ENCODE measurements around the gene TPCN1.
A peak's percentile ranks its signal among the peaks of the same experiment; 100 is the strongest.

The TPCN1 gene

DNA sequence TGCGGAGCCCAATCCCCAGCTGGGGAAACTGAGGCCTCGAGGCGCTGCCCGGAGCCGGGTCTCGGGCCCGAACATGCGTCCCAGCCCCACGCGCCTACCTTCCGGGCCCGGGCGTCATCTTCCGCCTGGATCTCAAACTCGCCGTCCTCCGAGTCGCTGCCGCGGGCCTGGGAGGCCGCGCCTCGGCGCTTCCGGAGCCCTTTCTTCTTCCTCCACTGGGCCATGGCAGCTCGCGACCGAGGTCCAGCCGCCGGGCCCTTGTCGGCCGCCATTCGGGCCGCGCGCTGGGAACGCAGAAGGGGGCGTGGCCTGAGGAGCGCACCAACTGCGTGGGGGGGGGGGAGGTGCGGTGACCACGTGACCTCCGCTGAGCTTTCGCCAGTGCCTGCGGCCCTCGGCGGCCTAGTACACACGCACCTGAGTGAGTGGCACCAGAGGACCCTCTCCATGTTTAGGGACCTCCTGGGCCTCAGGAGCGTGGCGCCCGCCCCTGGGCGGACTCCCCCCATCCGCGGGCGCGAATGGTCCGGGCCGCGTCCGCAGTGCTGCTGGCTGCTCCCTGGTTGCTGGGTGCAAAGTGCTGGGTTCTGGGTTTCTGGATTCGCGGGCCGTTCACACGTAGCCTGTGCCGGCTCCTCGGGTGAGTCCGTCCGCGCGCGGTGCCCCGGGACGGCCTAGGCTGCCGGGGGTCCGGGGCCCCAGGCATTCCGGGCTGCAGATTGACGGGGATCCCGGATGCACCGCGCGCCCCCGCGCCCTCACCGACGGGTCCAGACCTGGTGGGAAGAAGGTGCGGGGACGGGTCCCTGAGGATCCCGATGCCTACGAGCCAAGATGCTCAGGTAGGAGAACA is 35.9 kb upstream of the TPCN1 start, which contains the start of the genes DDX54 and RITA1:
Gene DDX54 (minus strand): TSS at position 299 of the 853 bp plus-strand sequence. CDS start 27 bp downstream, at position 272.
Gene RITA1 (plus strand): TSS at position 542 of the 853 bp plus-strand sequence. CDS start 1,026 bp downstream, outside the sequence.
- Mint-ChIP-seq H3K27me3 (no peaks in the 10 kb centered on the region), H3K4me3 (peak within 1 kb of the TSS; percentile 86), H3K27ac (ENCODE audit: low read depth) (peak within 1 kb of the TSS; percentile 91), H3K36me3 (ENCODE audit: insufficient read depth) (peaks cover 23% of the 10 kb centered on the region), H3K4me1 (peaks cover 26% of the 10 kb centered on the region), H3K9me3 (no peaks in the 10 kb centered on the region)
- DNase-seq (ENCODE audit: low spot score in 2 of 2), result peak; percentile 74 to 86
- ATAC-seq (replicated peaks; ENCODE audit: extremely low read depth, poor library complexity, severe bottlenecking), result peak; percentile 59

DNA sequence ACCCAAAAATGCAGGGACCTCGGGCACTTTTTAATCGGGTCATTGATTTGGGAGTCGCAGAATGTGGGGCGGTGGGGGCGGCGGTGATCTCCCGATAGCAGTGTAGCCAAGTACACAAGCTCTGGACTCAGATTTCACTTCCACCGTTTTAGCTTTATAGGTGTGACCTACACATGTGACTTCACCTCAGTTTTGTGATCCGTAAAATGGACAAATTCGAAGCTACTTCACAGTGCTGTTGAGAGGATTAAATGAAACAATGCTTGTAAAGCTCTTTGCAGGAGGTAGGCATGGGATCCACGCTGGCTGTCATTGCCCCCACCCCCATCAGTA is 35.3 kb upstream of the TPCN1 start:
- DNase-seq (ENCODE audit: low spot score in 2 of 2), result no peak
- Mint-ChIP-seq H3K27me3 (no peaks in the 10 kb centered on the region), H3K4me1 (peaks cover 26% of the 10 kb centered on the region), H3K4me3 (peak overlapping the region; percentile 86), H3K27ac (ENCODE audit: low read depth) (peak overlapping the region; percentile 91), H3K36me3 (ENCODE audit: insufficient read depth) (peaks cover 22% of the 10 kb centered on the region), H3K9me3 (no peaks in the 10 kb centered on the region)
- no peak for ATAC-seq (replicated peaks; ENCODE audit: extremely low read depth, poor library complexity, severe bottlenecking)

DNA sequence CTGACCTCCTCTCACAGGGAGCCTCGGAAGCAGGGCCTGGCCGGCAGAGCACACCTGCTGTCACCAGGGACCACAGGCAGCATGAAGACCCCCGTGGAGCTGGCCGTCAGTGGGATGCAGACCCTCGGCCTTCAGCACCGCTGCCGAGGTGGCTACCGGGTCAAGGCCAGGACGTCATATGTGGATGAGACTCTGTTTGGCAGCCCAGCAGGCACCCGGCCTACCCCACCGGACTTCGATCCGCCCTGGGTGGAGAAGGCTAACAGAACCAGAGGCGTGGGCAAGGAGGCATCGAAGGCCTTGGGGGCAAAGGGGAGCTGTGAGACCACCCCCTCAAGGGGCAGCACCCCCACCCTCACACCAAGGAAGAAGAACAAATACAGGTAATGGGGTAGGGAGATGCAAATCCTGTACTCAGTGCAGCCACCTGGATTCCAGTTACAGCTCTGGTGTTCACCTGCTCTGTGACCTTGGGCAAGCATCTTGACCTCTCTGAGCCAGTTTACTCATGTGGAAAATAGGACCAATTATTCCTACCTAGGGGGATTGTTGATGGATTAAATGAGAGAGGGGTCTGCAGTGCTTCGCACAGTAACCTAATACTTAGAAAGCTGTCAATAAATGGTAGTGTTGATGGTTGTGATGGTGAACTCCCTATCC is 34.5 kb upstream of the TPCN1 start:
- peaks cover 20% of the 10 kb centered on the region for H3K36me3 Mint-ChIP-seq (ENCODE audit: insufficient read depth)
- H3K9me3 Mint-ChIP-seq, result no peaks in the 10 kb centered on the region
- H3K27ac Mint-ChIP-seq (ENCODE audit: low read depth), result peak overlapping the region; percentile 82
- ATAC-seq (replicated peaks; ENCODE audit: extremely low read depth, poor library complexity, severe bottlenecking), result no peak
- no peak for DNase-seq (ENCODE audit: low spot score in 2 of 2)
- peaks cover 26% of the 10 kb centered on the region for H3K4me1 Mint-ChIP-seq
- peak overlapping the region; percentile 86 for H3K4me3 Mint-ChIP-seq
- no peaks in the 10 kb centered on the region for H3K27me3 Mint-ChIP-seq

DNA sequence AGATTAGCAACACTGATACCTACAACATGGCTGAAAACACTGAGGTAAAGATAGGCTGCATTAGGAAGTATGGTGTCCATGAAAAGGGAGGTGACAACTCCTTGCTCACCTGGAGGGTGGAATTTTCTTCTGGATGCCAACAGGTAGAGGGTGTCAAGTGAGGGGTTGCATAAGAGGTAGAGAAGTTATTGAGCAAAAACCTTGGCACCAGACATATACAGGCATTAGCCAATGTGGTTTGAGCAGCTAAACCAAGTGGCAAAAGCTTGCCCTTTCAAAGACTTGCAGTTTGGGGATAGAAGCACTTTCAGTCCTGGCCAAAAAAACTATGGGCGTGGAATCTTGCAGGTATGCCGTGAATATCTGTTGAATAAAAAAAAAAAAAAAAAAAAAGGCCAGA is 31.9 kb upstream of the TPCN1 start:
- H3K36me3 Mint-ChIP-seq (ENCODE audit: insufficient read depth), result peaks cover 15% of the 10 kb centered on the region
- peaks cover 20% of the 10 kb centered on the region for H3K4me1 Mint-ChIP-seq
- no peak overlapping the region for H3K4me3 Mint-ChIP-seq
- no peak for ATAC-seq (replicated peaks; ENCODE audit: extremely low read depth, poor library complexity, severe bottlenecking)
- no peaks in the 10 kb centered on the region for H3K9me3 Mint-ChIP-seq
- DNase-seq (ENCODE audit: low spot score in 2 of 2), result no peak
- H3K27ac Mint-ChIP-seq (ENCODE audit: low read depth), result no peak overlapping the region
- no peaks in the 10 kb centered on the region for H3K27me3 Mint-ChIP-seq

DNA sequence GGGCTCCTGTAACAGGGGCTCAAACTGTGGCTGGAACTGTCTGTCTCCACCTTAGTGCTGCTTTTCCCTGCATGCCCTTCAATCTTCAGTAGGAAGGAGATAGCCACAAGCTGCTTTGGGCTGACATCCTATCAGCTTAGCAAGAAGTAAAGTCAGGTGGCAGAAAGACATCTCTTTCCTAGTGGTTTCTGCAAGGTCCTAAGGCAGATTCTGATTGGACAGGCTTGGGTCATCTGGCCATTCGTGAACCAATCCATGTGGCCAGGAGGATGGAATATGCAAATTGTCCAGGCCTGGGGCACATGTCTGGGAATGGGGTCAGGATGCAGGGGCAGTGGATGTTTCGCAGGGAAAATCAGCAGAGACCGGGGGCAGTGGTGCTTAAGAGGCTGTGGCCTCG is 30.5 kb upstream of the TPCN1 start:
- ATAC-seq (replicated peaks; ENCODE audit: extremely low read depth, poor library complexity, severe bottlenecking), result no peak
- no peak overlapping the region for H3K27ac Mint-ChIP-seq (ENCODE audit: low read depth)
- peaks cover 12% of the 10 kb centered on the region for H3K36me3 Mint-ChIP-seq (ENCODE audit: insufficient read depth)
- no peaks in the 10 kb centered on the region for H3K9me3 Mint-ChIP-seq
- no peak for DNase-seq (ENCODE audit: low spot score in 2 of 2)
- H3K4me3 Mint-ChIP-seq, result no peak overlapping the region
- no peaks in the 10 kb centered on the region for H3K27me3 Mint-ChIP-seq
- H3K4me1 Mint-ChIP-seq, result peaks cover 20% of the 10 kb centered on the region

DNA sequence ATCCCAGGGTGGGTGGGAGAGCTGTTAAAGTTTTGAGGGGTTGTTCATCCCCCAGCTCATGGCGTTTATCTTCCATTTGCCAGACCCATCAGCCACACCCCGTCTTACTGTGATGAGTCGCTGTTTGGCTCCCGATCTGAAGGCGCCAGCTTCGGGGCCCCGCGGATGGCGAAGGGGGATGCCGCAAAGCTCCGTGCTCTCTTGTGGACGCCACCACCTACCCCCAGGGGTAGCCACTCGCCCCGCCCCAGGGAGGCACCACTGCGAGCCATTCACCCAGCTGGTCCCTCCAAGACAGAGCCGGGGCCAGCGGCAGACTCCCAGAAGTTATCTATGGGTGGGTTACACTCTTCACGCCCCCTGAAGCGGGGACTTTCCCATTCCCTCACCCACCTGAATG is 30.0 kb upstream of the TPCN1 start:
- Mint-ChIP-seq H3K4me1 (peaks cover 17% of the 10 kb centered on the region), H3K9me3 (no peaks in the 10 kb centered on the region)

DNA sequence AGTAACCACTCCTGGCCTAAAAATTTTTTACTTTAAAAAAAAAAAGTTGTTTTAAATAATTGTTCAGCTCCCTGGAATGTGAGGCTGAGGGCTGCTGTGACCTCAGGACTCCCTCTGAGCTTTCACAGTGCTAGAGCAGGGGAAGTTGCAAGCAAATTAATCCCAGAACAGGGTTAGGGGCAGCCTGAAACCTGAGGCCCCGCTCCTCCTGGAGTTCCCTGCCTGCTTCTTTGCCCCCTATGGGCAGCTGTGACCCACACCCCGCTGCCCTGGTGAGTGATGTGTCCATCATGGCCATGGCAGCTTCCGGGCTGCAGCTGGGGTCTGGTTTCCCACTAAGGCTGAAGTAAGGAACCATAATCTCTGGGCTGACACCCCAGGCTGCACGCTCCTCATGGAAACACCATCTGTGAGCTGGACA is 26.3 kb upstream of the TPCN1 start:
- DNase-seq (ENCODE audit: low spot score in 2 of 2), result no peak
- ATAC-seq (replicated peaks; ENCODE audit: extremely low read depth, poor library complexity, severe bottlenecking), result no peak
- H3K27me3 Mint-ChIP-seq, result no peaks in the 10 kb centered on the region
- H3K4me3 Mint-ChIP-seq, result no peak overlapping the region
- peaks cover 10% of the 10 kb centered on the region for H3K36me3 Mint-ChIP-seq (ENCODE audit: insufficient read depth)
- H3K9me3 Mint-ChIP-seq, result no peaks in the 10 kb centered on the region
- no peak overlapping the region for H3K27ac Mint-ChIP-seq (ENCODE audit: low read depth)
- no peaks in the 10 kb centered on the region for H3K4me1 Mint-ChIP-seq

More for the DNA sequence above, 30.0 kb upstream of the TPCN1 start:
- DNase-seq (ENCODE audit: low spot score in 2 of 2) (no peak), ATAC-seq (replicated peaks; ENCODE audit: extremely low read depth, poor library complexity, severe bottlenecking) (no peak)
- Mint-ChIP-seq H3K27ac (ENCODE audit: low read depth) (no peak overlapping the region), H3K27me3 (no peaks in the 10 kb centered on the region), H3K4me3 (no peak overlapping the region), H3K36me3 (ENCODE audit: insufficient read depth) (peaks cover 13% of the 10 kb centered on the region)

DNA sequence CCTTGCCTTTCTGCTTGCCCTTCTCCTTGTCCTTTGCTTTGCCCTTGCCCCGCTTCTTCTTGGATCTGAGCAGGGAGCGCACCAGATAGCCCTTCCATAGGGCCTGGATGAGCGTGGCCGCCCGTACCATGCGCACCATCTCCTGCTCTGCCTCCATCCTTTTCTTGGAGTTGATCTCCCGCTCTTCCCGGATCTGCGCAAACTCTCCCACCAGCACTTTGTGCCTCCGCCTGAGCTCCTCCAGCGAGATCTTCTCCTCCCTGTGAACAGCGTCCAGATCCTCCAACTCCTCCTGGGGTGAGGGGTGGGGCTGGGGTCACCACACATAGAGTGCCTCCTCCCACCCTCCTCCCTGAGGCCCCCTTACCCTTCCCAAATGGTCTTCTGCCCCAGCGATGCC is 25.7 kb upstream of the TPCN1 start:
- DNase-seq (ENCODE audit: low spot score in 2 of 2) (no peak), ATAC-seq (replicated peaks; ENCODE audit: extremely low read depth, poor library complexity, severe bottlenecking) (no peak)
- Mint-ChIP-seq H3K27ac (ENCODE audit: low read depth) (peak overlapping the region; percentile 89), H3K4me1 (no peaks in the 10 kb centered on the region), H3K27me3 (no peaks in the 10 kb centered on the region), H3K4me3 (no peak overlapping the region), H3K36me3 (ENCODE audit: insufficient read depth) (peaks cover 10% of the 10 kb centered on the region), H3K9me3 (no peaks in the 10 kb centered on the region)

DNA sequence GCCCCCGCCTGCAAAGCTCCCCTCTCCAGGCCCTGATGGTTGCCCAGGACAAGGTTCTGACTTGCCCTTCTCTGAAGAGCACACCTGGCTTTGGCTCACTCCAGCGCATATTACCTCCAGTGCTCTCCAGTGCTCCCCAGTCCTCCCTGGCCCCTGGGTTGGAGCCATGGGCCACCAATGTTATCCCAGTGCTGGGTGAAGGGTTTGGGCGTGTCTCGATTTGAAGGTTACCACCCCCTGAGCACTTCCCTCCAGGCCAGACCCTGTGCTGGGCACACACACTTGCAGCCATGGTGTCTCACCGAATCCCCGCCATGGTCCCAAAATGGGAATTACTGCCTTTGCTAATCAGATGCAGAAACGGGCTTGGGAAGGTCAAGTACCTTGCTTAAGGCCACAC is 24.7 kb upstream of the TPCN1 start:
- no peaks in the 10 kb centered on the region for H3K4me1 Mint-ChIP-seq
- peaks cover 9% of the 10 kb centered on the region for H3K36me3 Mint-ChIP-seq (ENCODE audit: insufficient read depth)
- H3K9me3 Mint-ChIP-seq, result no peaks in the 10 kb centered on the region
- no peak overlapping the region for H3K27ac Mint-ChIP-seq (ENCODE audit: low read depth)
- ATAC-seq (replicated peaks; ENCODE audit: extremely low read depth, poor library complexity, severe bottlenecking), result no peak
- DNase-seq (ENCODE audit: low spot score in 2 of 2), result no peak
- H3K27me3 Mint-ChIP-seq, result no peaks in the 10 kb centered on the region
- no peak overlapping the region for H3K4me3 Mint-ChIP-seq

DNA sequence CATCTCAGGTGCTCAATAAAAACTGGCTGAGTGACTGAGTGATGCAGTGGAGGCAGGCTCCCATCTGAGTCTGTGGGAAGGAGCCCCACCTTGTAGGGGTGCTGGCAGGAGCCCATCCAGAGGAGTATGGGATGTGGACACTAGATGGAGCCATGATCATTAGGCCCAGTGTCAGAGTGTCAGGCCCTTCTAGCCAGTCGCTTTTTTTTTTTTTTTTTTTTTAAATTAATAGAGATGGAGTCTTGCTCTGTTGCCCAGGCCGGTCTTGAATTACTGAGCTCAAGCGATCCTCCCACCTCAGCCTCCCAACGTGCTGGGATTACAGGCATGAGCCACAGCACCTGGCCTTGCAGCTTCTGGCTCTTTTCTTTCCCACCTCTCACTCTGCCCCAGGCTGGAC is 24.3 kb upstream of the TPCN1 start:
- DNase-seq (ENCODE audit: low spot score in 2 of 2) (peak; percentile 21 to 54), ATAC-seq (replicated peaks; ENCODE audit: extremely low read depth, poor library complexity, severe bottlenecking) (peak; percentile 94)
- no peak overlapping the region for H3K4me3 Mint-ChIP-seq
- H3K4me1 Mint-ChIP-seq, result no peaks in the 10 kb centered on the region
- no peaks in the 10 kb centered on the region for H3K27me3 Mint-ChIP-seq
- H3K36me3 Mint-ChIP-seq (ENCODE audit: insufficient read depth), result peaks cover 7% of the 10 kb centered on the region
- peak overlapping the region; percentile 41 for H3K27ac Mint-ChIP-seq (ENCODE audit: low read depth)
- H3K9me3 Mint-ChIP-seq, result no peaks in the 10 kb centered on the region

DNA sequence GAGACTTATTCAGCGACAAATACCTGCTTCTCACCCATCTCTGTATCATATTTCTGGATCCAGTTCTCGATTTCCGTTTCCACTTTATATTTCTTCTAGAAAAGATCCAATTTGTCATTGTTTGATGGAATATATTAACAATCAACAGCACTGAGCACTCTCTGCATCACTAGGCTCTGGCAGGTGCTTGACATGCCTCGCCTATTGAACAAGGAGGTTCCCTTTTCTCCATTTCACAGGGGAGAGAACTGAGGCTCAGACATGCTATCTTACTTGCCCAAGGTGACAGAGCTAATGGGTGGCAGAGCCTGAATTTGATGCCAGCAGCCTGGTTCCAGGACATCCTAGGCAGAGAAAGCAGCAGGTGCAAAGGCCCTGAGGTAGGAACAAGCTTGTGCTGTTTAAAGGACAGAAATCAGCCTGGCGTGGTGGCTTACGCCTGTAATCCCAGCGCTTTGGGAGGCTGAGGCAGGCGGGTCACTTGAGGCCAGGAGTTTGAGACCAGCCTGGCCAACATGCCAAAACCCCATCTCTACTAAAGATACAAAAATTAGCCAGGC is 23.7 kb upstream of the TPCN1 start:
- no peak for ATAC-seq (replicated peaks; ENCODE audit: extremely low read depth, poor library complexity, severe bottlenecking)
- no peaks in the 10 kb centered on the region for H3K9me3 Mint-ChIP-seq
- peaks cover 3% of the 10 kb centered on the region for H3K36me3 Mint-ChIP-seq (ENCODE audit: insufficient read depth)
- H3K27me3 Mint-ChIP-seq, result no peaks in the 10 kb centered on the region
- H3K4me1 Mint-ChIP-seq, result no peaks in the 10 kb centered on the region
- no peak for DNase-seq (ENCODE audit: low spot score in 2 of 2)
- no peak overlapping the region for H3K4me3 Mint-ChIP-seq
- H3K27ac Mint-ChIP-seq (ENCODE audit: low read depth), result peak overlapping the region; percentile 41

DNA sequence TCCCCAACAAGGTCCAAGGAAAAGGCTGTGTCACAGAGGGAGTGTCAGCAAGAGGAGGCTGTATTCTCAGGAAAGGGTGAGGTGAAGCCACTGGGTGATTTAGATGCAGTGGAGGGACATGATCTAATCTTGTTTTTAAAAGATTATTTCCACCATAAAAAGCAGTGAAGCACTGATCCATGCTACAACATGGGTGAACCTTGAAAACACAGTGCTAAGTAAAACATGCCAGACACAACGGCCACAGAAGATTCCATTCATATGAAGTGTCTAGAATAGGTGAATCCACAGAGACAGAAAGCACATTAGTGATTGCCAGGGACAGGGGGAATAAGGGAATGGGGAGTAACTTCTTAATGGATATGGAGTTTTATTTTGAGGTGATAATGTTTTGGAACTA is 23.0 kb upstream of the TPCN1 start:
- H3K4me3 Mint-ChIP-seq, result no peak overlapping the region
- DNase-seq (ENCODE audit: low spot score in 2 of 2) (no peak), ATAC-seq (replicated peaks; ENCODE audit: extremely low read depth, poor library complexity, severe bottlenecking) (no peak)
- peaks cover 3% of the 10 kb centered on the region for H3K36me3 Mint-ChIP-seq (ENCODE audit: insufficient read depth)
- no peak overlapping the region for H3K27ac Mint-ChIP-seq (ENCODE audit: low read depth)
- H3K27me3 Mint-ChIP-seq, result no peaks in the 10 kb centered on the region
- no peaks in the 10 kb centered on the region for H3K4me1 Mint-ChIP-seq
- no peaks in the 10 kb centered on the region for H3K9me3 Mint-ChIP-seq

All from central memory CD8-positive, alpha-beta T cell (primary cell).